AG09309 (cell line): ENCODE measurements around the gene MED25.
A peak's percentile ranks its signal among the peaks of the same experiment; 100 is the strongest.

Source experiments
- DNase-seq: peaks from one replicate; pipeline ENCODE4 v3.0.0-alpha.2; 2010; ENCODE audit warnings: low read depth
- H3K4me3 ChIP-seq: 2 replicates; pipeline ENCODE4 v1.5.1; 2011; ENCODE audit warnings: mild to moderate bottlenecking, low read depth, low read length, moderate library complexity; ENCODE audit not compliant: control insufficient read depth
- CTCF ChIP-seq: IDR thresholded peaks from 2 replicates; pipeline ENCODE4 v1.5.1; 2011; ENCODE audit warnings: mild to moderate bottlenecking, low read depth, low read length, inconsistent platforms; ENCODE audit not compliant: insufficient read depth, control insufficient read depth; ENCODE audit errors: missing control alignments

MED25 gene

GRCh38 chr19:49801401-49801888, 16.6 kb upstream of the MED25 start:
- DNase-seq: no peak
- H3K4me3 ChIP-seq: no peak overlapping the region
- TF ChIP-seq CTCF: no peak

- H3K4me3 ChIP-seq: no peak overlapping the region
- peak; percentile 12 for TF ChIP-seq CTCF
- DNase-seq: no peak
Observed at GRCh38 chr19:49801966-49802661, 16.0 kb upstream of the MED25 start.

GRCh38 chr19:49802836-49803528, 15.1 kb upstream of the MED25 start:
- H3K4me3 ChIP-seq: no peak overlapping the region
- DNase-seq: no peak
- no peak for TF ChIP-seq CTCF

- H3K4me3 ChIP-seq: no peak overlapping the region
- TF ChIP-seq CTCF: no peak
- no peak for DNase-seq
Observed at GRCh38 chr19:49803529-49803856, 14.6 kb upstream of the MED25 start.

- no peak for DNase-seq
- no peak for TF ChIP-seq CTCF
- no peak overlapping the region for H3K4me3 ChIP-seq
Observed at GRCh38 chr19:49805822-49806619, 12.1 kb upstream of the MED25 start.

- no peak for DNase-seq
- H3K4me3 ChIP-seq: no peak overlapping the region
- no peak for TF ChIP-seq CTCF
Observed at GRCh38 chr19:49806620-49806959, 11.5 kb upstream of the MED25 start.
